NOMO-1 treated with DMSO at 0.1 percent for 48 hours (cell line): Measurements from ENCODE around the gene SLC34A1.

Experiments
- DNase-seq: peaks from one replicate; lab custom pipeline; 2025; ENCODE audit not compliant: unreplicated experiment; lab: John Stamatoyannopoulos, UW

SLC34A1 gene

DNA sequence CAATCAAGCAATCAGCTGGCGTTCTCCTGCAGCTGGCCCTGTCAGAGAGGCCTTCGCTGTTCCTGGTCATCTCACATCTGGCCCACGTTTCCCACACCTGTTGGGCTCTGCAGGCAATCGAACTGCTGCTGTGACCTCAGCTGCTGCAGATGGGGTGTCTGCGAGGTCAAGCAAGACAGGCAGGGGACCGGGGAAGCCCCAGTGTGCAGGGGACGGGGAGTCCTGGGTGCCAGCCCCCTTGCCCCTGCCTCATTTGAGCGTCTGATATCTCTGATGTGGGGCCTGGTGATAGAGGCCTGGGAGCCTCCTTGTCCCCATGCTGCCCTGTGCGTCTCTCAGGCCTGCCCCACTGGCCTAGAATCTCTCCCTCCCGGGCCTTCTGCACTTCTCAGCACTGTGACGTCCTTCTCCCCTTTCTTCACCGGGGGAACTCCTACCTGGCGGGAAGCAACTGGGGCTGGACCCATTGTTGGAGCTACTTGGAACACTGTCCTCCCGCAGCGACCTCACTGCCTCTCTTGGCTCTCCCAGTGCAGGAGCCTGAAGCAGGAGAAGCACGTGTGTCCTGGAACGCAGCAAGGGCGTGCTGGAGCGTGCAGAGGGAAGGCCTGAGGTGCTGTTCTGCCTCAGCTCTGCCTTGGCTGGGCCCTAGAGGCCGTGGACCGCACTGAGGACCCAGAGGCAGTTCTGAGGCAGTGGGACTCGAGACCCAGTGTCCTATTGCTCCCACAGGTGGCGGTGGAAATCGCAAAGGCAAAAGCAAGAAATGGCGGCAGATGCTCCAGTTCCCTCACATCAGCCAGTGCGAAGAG is 46.1 kb downstream of the SLC34A1 start:
- DNase-seq, result no peak

DNA sequence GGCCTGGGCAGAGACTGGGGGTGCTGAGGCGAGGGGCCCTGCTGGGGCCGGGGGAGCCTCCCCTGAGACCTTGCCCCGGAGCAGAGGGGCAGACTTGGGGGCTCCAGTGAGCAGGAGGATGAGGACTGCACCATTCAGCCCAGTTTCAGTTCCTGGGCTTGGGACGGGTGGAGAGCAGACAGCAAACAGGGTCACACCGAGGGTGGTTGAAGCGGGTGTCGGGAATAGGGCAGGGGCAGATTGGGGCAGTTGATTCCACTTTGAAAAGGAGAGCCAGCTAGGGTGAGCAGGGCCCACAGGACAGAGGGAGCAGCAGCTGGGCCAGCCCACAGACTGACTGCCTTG is 46.7 kb downstream of the SLC34A1 start:
- DNase-seq, result no peak

GRCh38 chr5:177431317-177432142 is 47.3 kb downstream of the SLC34A1 start:
- DNase-seq, result peak; percentile 47

DNA sequence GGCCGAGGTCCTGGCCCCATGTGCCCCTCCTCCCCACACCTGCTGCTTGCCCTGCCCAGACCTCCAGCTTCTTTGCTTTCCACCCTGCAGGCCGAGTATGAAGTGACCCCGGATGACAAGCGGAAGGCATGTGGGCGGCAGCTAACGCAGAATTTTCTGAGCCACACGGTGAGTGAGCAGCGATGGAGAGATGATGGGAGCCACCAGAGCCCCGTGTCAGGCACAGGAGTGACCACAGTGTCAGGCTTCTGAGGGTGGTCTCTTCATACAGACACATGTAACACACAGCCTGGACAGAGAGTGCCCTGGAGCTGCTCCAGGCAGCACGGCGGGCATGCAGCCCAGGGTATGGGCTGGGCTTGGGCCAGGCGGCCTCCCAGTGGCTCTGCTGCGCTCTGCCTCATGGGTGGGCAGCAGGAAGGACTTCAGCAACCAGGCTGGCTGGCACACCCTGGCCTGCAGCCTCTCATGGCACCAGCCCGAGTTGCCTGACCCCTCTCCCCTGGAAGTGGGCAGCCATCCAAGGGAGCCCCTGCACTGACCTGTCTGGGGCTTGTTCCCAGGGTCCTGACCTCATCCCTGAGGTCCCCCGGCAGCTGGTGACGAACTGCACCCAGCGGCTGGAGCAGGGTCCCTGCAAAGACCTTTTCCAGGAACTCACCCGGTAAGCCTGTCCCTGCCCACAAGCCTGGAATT is 48.1 kb downstream of the SLC34A1 start:
- DNase-seq, result no peak

GRCh38 chr5:177432839-177433657 is 48.8 kb downstream of the SLC34A1 start:
- no peak for DNase-seq

- DNase-seq, result no peak
These were observed 49.5 kb downstream of the SLC34A1 start for GRCh38 chr5:177433658-177434217.

DNA sequence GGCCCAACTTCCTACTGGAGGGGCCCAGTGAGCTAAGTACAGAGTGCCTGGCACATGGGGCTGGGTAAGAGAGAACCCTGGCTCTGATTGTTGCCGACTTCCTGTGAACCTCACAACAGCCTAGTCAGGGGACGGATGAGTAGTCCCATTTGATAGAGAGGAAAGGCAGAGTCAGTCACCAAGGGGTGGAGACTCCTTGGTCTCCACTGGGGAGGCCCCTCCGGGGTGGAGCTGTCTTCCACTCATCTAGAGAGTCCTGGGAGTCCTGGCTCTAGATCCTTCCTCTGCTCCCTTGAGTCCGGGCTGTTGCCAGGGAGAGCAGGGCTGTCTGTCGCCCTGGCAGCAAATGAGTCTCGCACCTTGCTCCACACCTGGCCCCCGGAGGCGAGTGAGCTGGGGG is 50.2 kb downstream of the SLC34A1 start:
- no peak for DNase-seq

- DNase-seq, result no peak
These were observed 50.9 kb downstream of the SLC34A1 start for GRCh38 chr5:177434942-177435738.

DNA sequence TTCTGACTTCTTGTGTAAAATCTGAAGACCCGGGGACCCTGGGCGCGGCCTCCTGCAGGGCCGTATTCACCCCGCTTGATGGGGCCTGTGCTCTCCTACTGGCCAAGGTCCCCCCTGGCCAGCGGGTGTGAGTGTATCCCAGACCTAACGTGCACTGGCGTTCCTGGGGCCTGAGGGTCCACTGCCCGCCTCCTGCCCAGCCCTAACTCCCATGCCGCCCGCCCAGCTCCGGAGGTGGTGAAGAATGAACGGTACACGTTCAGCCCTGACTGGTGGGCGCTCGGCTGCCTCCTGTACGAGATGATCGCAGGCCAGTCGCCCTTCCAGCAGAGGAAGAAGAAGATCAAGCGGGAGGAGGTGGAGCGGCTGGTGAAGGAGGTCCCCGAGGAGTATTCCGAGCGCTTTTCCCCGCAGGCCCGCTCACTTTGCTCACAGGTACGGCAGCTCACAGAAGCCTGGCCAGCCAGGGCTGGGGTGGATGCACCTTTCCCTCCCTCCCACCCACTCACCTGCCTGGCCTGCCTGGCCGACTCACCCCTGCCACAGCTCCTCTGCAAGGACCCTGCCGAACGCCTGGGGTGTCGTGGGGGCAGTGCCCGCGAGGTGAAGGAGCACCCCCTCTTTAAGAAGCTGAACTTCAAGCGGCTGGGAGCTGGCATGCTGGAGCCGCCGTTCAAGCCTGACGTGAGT is 51.8 kb downstream of the SLC34A1 start:
- no peak for DNase-seq

GRCh38 chr5:177437623-177438022 is 53.4 kb downstream of the SLC34A1 start:
- DNase-seq, result no peak

GRCh38 chr5:177438468-177438867 is 54.2 kb downstream of the SLC34A1 start:
- DNase-seq, result no peak

DNA sequence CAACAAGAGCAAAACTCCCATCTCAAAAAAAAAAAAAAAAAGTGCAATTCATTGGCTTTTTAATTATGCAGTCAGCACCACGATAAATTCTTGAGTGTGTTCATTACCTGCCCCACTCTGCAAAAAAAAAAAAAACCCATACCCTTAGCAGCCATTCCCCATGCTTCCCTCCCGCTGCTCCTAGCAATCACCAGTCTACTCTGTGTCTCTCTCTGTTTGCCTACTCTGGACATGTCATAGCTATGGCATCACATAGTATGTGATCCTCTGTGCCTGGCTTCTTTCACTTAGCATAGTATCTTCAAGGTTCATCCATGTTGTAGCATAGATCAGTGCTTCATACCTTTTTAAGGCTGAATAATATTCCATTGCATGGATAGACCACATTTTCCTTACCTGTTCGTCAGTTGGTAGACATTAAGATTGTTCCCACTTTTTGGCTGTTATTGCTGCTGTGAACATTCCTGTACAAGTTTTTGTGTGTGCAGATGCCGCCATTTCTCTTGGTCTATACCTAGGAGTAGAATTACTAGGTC is 55.4 kb downstream of the SLC34A1 start:
- DNase-seq, result no peak

- no peak for DNase-seq
These were observed 56.2 kb downstream of the SLC34A1 start for GRCh38 chr5:177440211-177440989.

- DNase-seq, result no peak
These were observed 57.0 kb downstream of the SLC34A1 start for GRCh38 chr5:177440990-177441780.

GRCh38 chr5:177442066-177442826 is 58.0 kb downstream of the SLC34A1 start:
- DNase-seq, result no peak

DNA sequence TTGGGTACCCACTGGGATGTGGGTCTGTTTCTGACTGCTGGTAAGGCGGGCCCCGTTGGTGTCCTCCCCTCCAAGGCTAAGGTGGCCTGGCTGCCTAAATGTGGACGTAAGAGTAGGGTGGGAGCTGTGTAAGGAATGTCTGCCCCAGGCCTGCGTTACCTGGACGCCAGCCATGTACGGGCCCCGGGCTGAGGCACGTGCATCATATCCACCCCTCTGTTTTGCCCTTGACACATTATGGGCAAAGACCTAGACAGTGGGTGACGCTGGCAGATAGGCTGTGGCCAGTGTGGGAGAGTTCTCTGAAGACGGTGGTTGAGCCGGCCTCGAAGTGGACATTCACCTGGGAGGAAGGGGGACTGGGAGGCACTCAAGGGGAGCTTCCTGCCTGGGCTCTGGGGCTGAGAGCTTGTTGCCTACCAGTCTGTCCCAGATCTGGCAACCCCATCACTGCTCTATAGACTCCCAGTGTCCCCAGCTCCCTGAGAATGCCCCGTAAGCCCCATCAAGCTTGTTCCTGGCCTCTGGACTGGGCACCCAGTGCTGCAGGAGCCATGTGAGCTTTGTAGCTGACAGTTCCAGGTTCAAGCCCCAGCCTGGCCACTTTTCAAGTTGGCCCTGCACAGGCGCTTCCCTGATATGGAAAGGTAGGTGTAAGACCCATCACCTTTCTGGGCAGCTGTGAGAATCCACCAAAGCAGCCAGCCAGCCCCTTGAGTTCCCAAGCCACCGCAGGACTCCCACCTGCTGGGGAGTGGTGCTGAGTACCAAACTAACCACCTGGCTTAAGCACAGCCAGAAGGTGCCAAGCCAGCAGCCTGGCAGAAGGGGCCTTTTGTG is 59.1 kb downstream of the SLC34A1 start:
- no peak for DNase-seq
